ENCODE measurements around the gene APBB2. TPM values are rescaled to one million over a fixed set of nuclear protein-coding genes. Genes with fewer than 3 reads are reported as not detected.

Gene APBB2
- total RNA-seq, 1 donor, result 92.3 TPM

- no peaks in the 10 kb centered on the region for H3K79me2 ChIP-seq (ENCODE audit: insufficient read depth, low read length)
- H3K4me2 ChIP-seq (ENCODE audit: insufficient read depth, low read length), result no peak overlapping the region
- H3K36me3 ChIP-seq (ENCODE audit: insufficient read depth, low read length), result peaks cover 16% of the 10 kb centered on the region
- H3K27me3 ChIP-seq (ENCODE audit: insufficient read depth, low read length), result no peaks in the 10 kb centered on the region
- no peak overlapping the region for H2AFZ ChIP-seq (ENCODE audit: low read length)
- no peak for TF ChIP-seq CTCF (IDR thresholded peaks at IDR 0.05; ENCODE audit: extremely low read depth, low read depth, low read length)
- H3K4me1 ChIP-seq (ENCODE audit: insufficient read depth, low read length), result peaks cover 2% of the 10 kb centered on the region
- DNase-seq (ENCODE audit: insufficient read length, low spot score, missing footprints), result no peak
- no peak overlapping the region for H3K27ac ChIP-seq (ENCODE audit: low read depth, low read length)
- no peak overlapping the region for H3K4me3 ChIP-seq (ENCODE audit: insufficient read depth, low read length)
- no peaks in the 10 kb centered on the region for H4K20me1 ChIP-seq (ENCODE audit: insufficient read depth, low read length)
- H3K9me3 ChIP-seq (ENCODE audit: low read depth, low read length), result no peaks in the 10 kb centered on the region
Observed at GRCh38 chr4:40931238-40931637, 283.1 kb downstream of the APBB2 start.

- Histone ChIP-seq H4K20me1 (ENCODE audit: insufficient read depth, low read length) (no peaks in the 10 kb centered on the region), H3K9me3 (ENCODE audit: low read depth, low read length) (no peaks in the 10 kb centered on the region), H3K79me2 (ENCODE audit: insufficient read depth, low read length) (no peaks in the 10 kb centered on the region), H3K4me3 (ENCODE audit: insufficient read depth, low read length) (no peak overlapping the region), H3K4me2 (ENCODE audit: insufficient read depth, low read length) (no peak overlapping the region), H3K27ac (ENCODE audit: low read depth, low read length) (no peak overlapping the region), H3K4me1 (ENCODE audit: insufficient read depth, low read length) (peaks cover 2% of the 10 kb centered on the region), H3K36me3 (ENCODE audit: insufficient read depth, low read length) (peaks cover 15% of the 10 kb centered on the region), H2AFZ (ENCODE audit: low read length) (no peak overlapping the region), H3K27me3 (ENCODE audit: insufficient read depth, low read length) (no peaks in the 10 kb centered on the region)
- TF ChIP-seq CTCF (IDR thresholded peaks at IDR 0.05; ENCODE audit: extremely low read depth, low read depth, low read length), result no peak
- no peak for DNase-seq (ENCODE audit: insufficient read length, low spot score, missing footprints)
Observed at GRCh38 chr4:40927074-40927473, 287.3 kb downstream of the APBB2 start.

GRCh38 chr4:40924793-40925117 lies 289.6 kb downstream of the APBB2 start:
- Histone ChIP-seq H3K27me3 (ENCODE audit: insufficient read depth, low read length) (no peaks in the 10 kb centered on the region), H3K4me2 (ENCODE audit: insufficient read depth, low read length) (no peak overlapping the region), H3K79me2 (ENCODE audit: insufficient read depth, low read length) (no peaks in the 10 kb centered on the region), H2AFZ (ENCODE audit: low read length) (no peak overlapping the region), H4K20me1 (ENCODE audit: insufficient read depth, low read length) (no peaks in the 10 kb centered on the region), H3K36me3 (ENCODE audit: insufficient read depth, low read length) (peaks cover 15% of the 10 kb centered on the region), H3K4me1 (ENCODE audit: insufficient read depth, low read length) (peaks cover 2% of the 10 kb centered on the region), H3K27ac (ENCODE audit: low read depth, low read length) (no peak overlapping the region), H3K4me3 (ENCODE audit: insufficient read depth, low read length) (no peak overlapping the region), H3K9me3 (ENCODE audit: low read depth, low read length) (no peaks in the 10 kb centered on the region)
- no peak for TF ChIP-seq CTCF (IDR thresholded peaks at IDR 0.05; ENCODE audit: extremely low read depth, low read depth, low read length)
- no peak for DNase-seq (ENCODE audit: insufficient read length, low spot score, missing footprints)

- Histone ChIP-seq H3K36me3 (ENCODE audit: insufficient read depth, low read length) (peaks cover 15% of the 10 kb centered on the region), H3K9me3 (ENCODE audit: low read depth, low read length) (no peaks in the 10 kb centered on the region), H2AFZ (ENCODE audit: low read length) (peak overlapping the region; percentile 12), H3K79me2 (ENCODE audit: insufficient read depth, low read length) (no peaks in the 10 kb centered on the region), H3K27me3 (ENCODE audit: insufficient read depth, low read length) (no peaks in the 10 kb centered on the region), H3K4me1 (ENCODE audit: insufficient read depth, low read length) (peaks cover 2% of the 10 kb centered on the region), H3K27ac (ENCODE audit: low read depth, low read length) (peak overlapping the region; percentile 26), H4K20me1 (ENCODE audit: insufficient read depth, low read length) (no peaks in the 10 kb centered on the region), H3K4me3 (ENCODE audit: insufficient read depth, low read length) (no peak overlapping the region), H3K4me2 (ENCODE audit: insufficient read depth, low read length) (no peak overlapping the region)
- peak; percentile 93 for DNase-seq (ENCODE audit: insufficient read length, low spot score, missing footprints)
- peak; percentile 97 for TF ChIP-seq CTCF (IDR thresholded peaks at IDR 0.05; ENCODE audit: extremely low read depth, low read depth, low read length)
Observed at GRCh38 chr4:40924096-40924792, 290.1 kb downstream of the APBB2 start.

Measured in osteoblast (primary cell).